Activated naive CD4-positive, alpha-beta T cell treated with anti-CD3 and anti-CD28 coated beads, Interleukin-2, amount 10 ng/mL, durations not matched to agents 7 days and 5 days (primary cell): ENCODE measurements around the gene ARSB.
"Not testable (repeated sequence)": the region's sequence is repeated elsewhere in the genome, so short reads cannot be mapped to it uniquely, and the experiment has no call there.

ENCODE experiments used
- CTCF ChIA-PET: fragments of 350-600 bp; sonication (Branson Sonifier 250); formaldehyde crosslinking; loops from one replicate; lab custom pipeline; 2021; ENCODE audit warnings: antibody characterized with exemption; lab: Charles Lee
- DNase-seq: peaks from one replicate; pipeline ENCODE4 v3.0.0-alpha.2; 2020
- H3K27ac Mint-ChIP-seq: one replicate; pipeline ENCODE4 v1.8.0; 2021; ENCODE audit warnings: mild to moderate bottlenecking, moderate library complexity, mixed read lengths
- H3K27me3 Mint-ChIP-seq: one replicate; pipeline ENCODE4 v1.8.0; 2021; ENCODE audit warnings: mild to moderate bottlenecking, mixed read lengths
- H3K36me3 Mint-ChIP-seq: one replicate; pipeline ENCODE4 v1.8.0; 2021; ENCODE audit warnings: mixed read lengths
- H3K4me1 Mint-ChIP-seq: one replicate; pipeline ENCODE4 v1.8.0; 2021; ENCODE audit warnings: mixed read lengths
- H3K4me3 Mint-ChIP-seq: one replicate; pipeline ENCODE4 v1.8.0; 2021; ENCODE audit warnings: mild to moderate bottlenecking, moderate library complexity, mixed read lengths
- H3K9me3 Mint-ChIP-seq: one replicate; pipeline ENCODE4 v1.8.0; 2021; ENCODE audit warnings: mixed read lengths

Gene ARSB

DNA sequence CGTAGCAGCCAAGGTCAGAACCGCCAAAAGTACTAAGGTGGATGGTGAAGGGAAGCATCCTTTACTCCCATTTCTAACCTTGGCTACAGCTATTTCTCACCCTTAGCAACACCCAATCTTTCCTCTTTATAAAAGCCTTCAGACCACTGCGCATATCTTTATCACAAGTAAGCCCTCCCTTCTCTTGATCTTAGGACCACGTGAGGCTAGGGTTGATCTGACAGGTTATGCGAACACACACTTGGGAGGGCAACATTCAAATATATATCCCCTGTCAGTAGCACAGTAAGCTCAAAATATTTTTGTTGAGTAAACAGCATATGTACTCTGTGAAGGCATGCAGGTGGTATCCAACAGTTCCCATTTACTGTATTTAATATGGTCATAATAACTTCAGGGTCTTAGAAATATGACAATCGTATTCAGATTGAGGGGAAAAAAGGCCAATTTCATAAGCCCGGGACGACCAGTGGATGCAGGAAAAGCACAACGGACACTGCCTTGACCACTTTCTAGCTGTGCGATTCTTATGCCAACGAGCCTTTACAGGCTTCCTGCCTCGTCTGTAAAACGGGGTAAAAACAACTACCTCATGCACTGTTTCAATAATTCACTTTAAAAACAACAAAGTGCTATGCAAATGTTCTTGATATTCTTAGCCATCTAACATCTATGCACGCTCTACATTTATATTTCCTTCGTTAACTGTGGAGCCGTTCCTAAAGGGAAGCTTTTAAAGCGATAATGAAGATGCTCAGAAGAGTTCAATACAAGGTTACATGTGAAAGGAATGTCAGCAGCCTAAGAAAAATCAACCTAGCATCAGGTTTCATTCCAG is 1.3 kb downstream of the ARSB start:
- H3K4me1 Mint-ChIP-seq: peaks cover 46% of the 10 kb centered on the region
- peak overlapping the region; percentile 93 for H3K27ac Mint-ChIP-seq
- H3K4me3 Mint-ChIP-seq: peak overlapping the region; percentile 84
- peaks cover 6% of the 10 kb centered on the region for H3K27me3 Mint-ChIP-seq
- no peak for DNase-seq
- H3K9me3 Mint-ChIP-seq: no peaks in the 10 kb centered on the region
- H3K36me3 Mint-ChIP-seq: no peaks in the 10 kb centered on the region
- CTCF ChIA-PET: interaction anchor here (1.0 to 1.2 kb wide), 3 partner anchors 9 to 150 kb away, joined by 3 to 4 read pairs (median 4); no protein-coding TSS in a partner anchor

DNA sequence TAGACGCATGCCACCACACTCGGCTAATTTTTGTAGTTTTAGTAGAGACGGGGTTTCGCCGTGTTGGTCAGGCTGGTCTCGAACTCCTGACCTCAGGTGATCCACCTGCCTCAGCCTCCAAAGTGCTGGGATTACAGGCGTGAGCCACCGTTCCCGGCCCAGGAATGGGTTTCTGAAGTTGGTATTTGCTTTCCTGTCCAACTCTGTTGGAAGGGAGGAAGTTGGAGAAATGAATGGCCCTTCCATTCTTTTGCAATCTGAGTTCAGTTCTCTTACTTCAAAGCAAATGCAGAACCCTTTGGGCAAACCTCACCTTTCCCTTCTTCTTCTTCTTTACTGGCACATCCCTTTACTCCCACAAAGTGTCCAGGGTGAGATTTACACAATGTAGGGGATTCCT is 1.9 kb downstream of the ARSB start:
- CTCF ChIA-PET: interaction anchor here (1.0 to 1.2 kb wide), 2 partner anchors 8 to 150 kb away, joined by 3 to 4 read pairs; no protein-coding TSS in a partner anchor
- H3K36me3 Mint-ChIP-seq, H3K27ac Mint-ChIP-seq, DNase-seq, H3K9me3 Mint-ChIP-seq, H3K27me3 Mint-ChIP-seq: not testable (repeated sequence)
- H3K4me3 Mint-ChIP-seq: peak overlapping the region; percentile 84
- peaks cover 47% of the 10 kb centered on the region for H3K4me1 Mint-ChIP-seq

DNA sequence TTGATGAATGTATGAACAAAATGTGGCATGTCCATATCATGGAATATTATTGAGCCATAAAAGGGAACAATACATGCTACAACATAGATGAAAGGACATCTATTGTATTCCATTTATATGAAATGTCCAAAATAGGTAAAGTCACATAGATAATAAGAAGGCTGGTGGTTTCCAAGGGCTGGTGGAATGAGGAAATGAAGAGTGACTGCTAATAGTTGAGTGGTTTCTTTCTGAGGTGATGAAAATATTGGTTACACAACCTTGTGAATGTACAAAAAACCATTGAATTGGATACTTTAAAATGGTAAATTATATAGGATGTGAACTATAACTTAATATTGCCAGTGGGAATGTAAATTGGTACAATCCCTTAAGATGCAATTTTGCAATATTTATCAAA is 5.2 kb downstream of the ARSB start:
- no peak overlapping the region for H3K4me3 Mint-ChIP-seq

DNA sequence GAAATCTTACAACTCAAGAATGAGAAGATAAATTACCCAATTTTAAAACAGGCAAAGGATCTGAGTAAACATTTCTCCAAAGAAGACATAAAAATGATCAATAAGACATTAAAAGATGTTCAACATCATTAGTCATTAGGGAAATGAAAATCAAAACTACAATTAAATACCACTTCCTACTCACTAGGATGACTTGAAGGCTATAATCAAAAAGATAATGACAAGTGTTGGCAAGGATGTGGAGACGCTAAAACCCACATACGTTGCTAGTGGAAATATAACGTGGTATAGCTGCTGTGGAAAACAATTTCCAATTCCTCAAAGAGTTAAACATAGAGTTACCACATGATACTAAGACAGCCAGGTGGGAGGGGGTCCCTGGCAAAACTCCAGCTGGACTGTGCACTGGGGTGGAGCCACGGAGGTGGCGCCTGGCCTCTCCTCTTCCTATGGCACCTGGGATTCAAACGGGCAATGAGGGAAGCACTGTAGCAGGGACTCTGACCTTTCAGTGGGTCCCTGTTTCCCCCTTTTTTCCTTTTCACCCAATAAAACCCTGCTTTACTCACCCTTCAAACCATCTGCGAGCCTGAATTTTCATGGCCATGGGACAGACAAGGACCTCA is 5.9 kb downstream of the ARSB start:
- Mint-ChIP-seq H3K27me3 (no peaks in the 10 kb centered on the region), H3K9me3 (no peaks in the 10 kb centered on the region), H3K27ac (no peak overlapping the region), H3K36me3 (no peaks in the 10 kb centered on the region), H3K4me1 (peaks cover 32% of the 10 kb centered on the region), H3K4me3 (no peak overlapping the region)
- DNase-seq: no peak
- CTCF ChIA-PET: no interaction called here

More for the DNA sequence above, 5.2 kb downstream of the ARSB start:
- Mint-ChIP-seq H3K27me3 (no peaks in the 10 kb centered on the region), H3K9me3 (no peaks in the 10 kb centered on the region), H3K27ac (no peak overlapping the region), H3K36me3 (no peaks in the 10 kb centered on the region), H3K4me1 (peaks cover 33% of the 10 kb centered on the region)
- CTCF ChIA-PET: interaction anchor here (0.9 to 2.1 kb wide), 2 partner anchors 41 to 45 kb away, joined by 3 to 9 read pairs; no protein-coding TSS in a partner anchor
- DNase-seq: no peak

DNA sequence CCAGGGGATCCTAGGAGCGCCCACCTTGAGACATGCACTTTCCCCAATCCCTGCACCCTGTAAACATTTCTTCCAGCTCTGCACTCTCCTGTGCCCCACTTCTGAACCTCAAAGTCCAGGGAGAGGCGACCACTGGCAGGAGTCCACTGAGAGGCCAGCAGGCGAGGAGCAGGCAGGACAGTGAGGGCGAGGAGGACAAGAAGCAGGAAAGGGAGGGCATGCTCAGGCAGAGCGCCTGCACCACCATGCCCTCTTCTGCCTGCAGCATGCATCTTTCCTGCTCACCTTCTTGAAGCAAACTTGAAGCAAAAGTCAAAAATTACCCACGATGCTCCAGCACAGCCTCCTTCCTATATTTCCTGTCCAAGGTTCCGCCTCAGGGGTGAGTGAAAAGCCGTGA is 10.1 kb downstream of the ARSB start:
- H3K9me3 Mint-ChIP-seq: no peaks in the 10 kb centered on the region
- H3K4me1 Mint-ChIP-seq: peaks cover 10% of the 10 kb centered on the region
- no peak overlapping the region for H3K4me3 Mint-ChIP-seq
- peaks cover 5% of the 10 kb centered on the region for H3K27me3 Mint-ChIP-seq
- no peak overlapping the region for H3K27ac Mint-ChIP-seq
- no peaks in the 10 kb centered on the region for H3K36me3 Mint-ChIP-seq
- CTCF ChIA-PET: interaction anchor here (1.0 to 1.8 kb wide), 3 partner anchors 9 to 50 kb away, joined by 3 to 4 read pairs (median 3); no protein-coding TSS in a partner anchor
- no peak for DNase-seq

DNA sequence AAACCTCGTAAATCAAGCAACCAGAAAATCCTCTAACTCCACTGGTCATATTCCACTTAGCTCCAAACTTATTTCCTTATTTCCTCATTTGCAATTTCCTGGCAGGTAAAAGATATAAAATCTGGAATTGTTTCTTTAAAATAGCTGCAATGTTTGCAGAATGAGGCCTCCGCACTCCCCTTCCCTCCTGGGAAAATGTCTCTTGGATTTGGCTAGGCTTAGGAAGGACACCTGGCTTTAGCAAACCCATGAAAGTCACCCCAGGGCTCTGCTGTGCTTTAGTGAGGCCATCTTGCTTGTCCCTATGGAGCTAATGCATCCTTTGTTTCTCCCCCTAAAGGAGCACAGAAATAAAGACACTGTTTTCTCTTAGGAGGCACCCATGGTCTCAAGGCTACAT is 10.5 kb downstream of the ARSB start:
- DNase-seq: no peak
- no peak overlapping the region for H3K4me3 Mint-ChIP-seq
- peaks cover 8% of the 10 kb centered on the region for H3K4me1 Mint-ChIP-seq
- CTCF ChIA-PET: interaction anchor here (1.0 to 1.8 kb wide), 3 partner anchors 9 to 50 kb away, joined by 3 to 4 read pairs (median 3); no protein-coding TSS in a partner anchor
- H3K9me3 Mint-ChIP-seq: no peaks in the 10 kb centered on the region
- H3K27me3 Mint-ChIP-seq: peaks cover 5% of the 10 kb centered on the region
- H3K36me3 Mint-ChIP-seq: no peaks in the 10 kb centered on the region
- H3K27ac Mint-ChIP-seq: no peak overlapping the region

DNA sequence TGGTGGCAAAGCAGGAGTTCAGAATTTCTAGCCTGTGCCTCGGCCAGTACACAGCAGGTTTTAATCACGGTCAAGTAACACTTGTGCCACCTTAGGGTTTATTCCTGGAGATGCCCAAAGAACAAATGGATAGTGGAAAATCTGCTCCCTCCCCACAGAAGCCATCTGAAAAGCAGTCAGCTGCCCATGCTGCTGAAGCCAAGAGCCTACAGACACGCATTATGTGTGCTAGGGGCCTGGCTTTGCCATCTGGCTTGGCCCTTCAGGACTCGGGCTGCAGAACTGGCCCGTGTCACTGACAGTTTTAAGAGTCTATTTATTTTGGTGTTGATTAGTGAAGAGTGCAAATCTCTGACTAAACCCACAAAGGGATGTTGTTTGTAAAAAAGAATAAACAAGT is 11.1 kb downstream of the ARSB start:
- H3K9me3 Mint-ChIP-seq: no peaks in the 10 kb centered on the region
- DNase-seq: no peak
- H3K36me3 Mint-ChIP-seq: no peaks in the 10 kb centered on the region
- no peak overlapping the region for H3K27ac Mint-ChIP-seq
- H3K4me3 Mint-ChIP-seq: no peak overlapping the region
- peaks cover 3% of the 10 kb centered on the region for H3K4me1 Mint-ChIP-seq
- CTCF ChIA-PET: interaction anchor here (1.0 kb wide), 1 partner anchor 24 kb away, joined by 3 read pairs; no protein-coding TSS in a partner anchor
- peaks cover 5% of the 10 kb centered on the region for H3K27me3 Mint-ChIP-seq

DNA sequence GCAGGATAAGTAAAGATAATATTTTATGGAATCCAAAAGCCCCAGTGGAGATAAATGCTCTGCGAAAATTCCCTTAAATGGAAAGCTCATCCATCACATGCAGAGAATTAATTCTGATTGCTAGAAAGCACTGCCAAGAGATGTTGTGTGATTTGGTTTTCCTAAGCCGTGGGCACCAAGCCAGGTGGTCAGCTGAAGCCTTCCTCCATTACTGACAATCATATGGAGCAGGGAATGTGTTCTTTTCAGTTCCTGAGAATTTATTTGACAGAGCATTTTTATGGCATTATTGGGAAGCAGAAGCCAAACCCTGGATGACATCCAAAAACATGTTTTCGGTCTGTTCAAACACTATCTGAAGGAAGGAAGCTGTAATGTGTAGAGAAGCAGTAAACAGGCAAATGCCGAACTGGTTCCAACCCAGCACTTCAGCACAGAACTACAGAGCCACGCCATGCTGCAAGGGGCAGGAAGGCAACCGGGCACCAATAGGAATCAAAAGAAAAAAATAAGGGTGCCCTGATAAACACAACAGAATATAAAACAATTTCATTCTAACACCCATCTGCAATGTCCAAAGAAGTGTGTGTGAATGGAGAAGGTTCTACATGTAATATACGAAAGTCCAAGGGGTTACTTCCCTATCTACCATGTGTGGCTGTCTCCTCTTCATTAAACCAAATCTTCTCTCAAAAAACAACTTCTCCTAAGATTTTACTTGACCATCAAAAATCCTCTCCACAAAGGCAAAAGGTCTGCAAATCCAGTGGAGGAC is 12.3 kb downstream of the ARSB start:
- Mint-ChIP-seq H3K4me3 (no peak overlapping the region), H3K9me3 (no peaks in the 10 kb centered on the region), H3K27me3 (peaks cover 5% of the 10 kb centered on the region), H3K4me1 (no peaks in the 10 kb centered on the region), H3K27ac (no peak overlapping the region), H3K36me3 (peaks cover 1% of the 10 kb centered on the region)
- CTCF ChIA-PET: interaction anchor here (0.8 kb wide), 1 partner anchor 139 kb away, joined by 3 read pairs; the partner anchor contains the start of gene BHMT
- DNase-seq: no peak

DNA sequence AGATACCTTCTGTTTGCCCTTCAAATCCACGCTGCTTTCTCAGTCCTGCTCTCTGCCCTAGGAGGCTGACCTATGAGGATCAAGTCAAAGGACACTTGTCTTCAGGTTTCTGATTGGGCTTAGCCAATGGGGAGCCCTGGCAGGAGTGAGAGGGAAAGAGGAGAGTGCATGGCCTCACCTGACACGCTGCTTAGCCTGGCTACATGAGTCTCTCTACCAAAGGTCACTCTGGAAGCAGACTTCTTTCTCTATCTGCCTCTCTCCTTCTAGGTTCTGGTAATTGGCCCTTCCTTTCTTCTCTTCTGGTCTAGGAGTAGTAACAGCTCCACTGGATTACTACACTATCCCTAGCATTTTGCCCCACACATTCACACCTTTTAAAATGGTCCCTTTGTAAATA is 13.1 kb downstream of the ARSB start:
- H3K27ac Mint-ChIP-seq: no peak overlapping the region
- H3K36me3 Mint-ChIP-seq: peaks cover 1% of the 10 kb centered on the region
- CTCF ChIA-PET: no interaction called here

DNA sequence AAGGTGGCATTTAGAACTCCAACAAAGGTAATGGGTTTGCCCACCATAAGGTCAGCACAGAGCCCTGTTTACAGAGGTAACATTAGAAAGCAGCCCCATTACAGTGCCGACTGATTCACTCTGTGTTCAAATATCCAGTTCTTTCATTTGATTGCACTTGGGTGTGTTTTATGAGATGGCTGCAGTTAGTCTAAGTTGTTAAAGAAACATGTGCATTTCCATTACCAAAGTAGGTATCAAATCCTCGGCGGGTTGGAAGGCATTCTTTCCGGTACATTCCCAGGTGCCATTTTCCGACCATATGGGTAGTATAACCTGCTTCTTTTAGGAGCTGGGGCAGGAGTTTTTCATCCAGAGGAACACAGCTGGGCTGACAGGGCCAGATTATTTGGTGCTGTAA is 16.3 kb downstream of the ARSB start:
- peaks cover 7% of the 10 kb centered on the region for H3K36me3 Mint-ChIP-seq
- no peaks in the 10 kb centered on the region for H3K9me3 Mint-ChIP-seq
- no peaks in the 10 kb centered on the region for H3K4me1 Mint-ChIP-seq
- no peak overlapping the region for H3K4me3 Mint-ChIP-seq
- H3K27ac Mint-ChIP-seq: no peak overlapping the region
- no peak for DNase-seq
- peaks cover 5% of the 10 kb centered on the region for H3K27me3 Mint-ChIP-seq
- CTCF ChIA-PET: no interaction called here

More for the DNA sequence above, 13.1 kb downstream of the ARSB start:
- Mint-ChIP-seq H3K4me3 (no peak overlapping the region), H3K4me1 (no peaks in the 10 kb centered on the region), H3K9me3 (no peaks in the 10 kb centered on the region), H3K27me3 (peaks cover 5% of the 10 kb centered on the region)
- no peak for DNase-seq

DNA sequence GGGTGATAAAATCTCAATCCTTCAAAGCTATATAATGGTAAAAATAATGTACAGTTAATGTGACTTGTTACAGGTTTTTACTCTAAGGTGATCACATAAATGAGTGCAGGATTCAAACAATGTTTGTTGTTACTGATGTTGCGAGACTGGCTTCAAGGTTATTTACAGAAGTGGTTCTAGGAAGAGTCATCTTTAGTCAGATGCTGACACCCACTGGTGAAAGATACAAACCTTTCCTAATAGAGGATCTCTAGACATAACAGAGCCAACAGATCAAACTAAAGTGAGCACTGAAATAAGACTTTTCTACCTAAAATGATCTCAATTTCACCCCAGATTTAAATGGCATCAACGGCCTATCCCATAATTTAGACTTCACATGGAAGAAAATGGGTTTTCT is 20.2 kb downstream of the ARSB start:
- H3K9me3 Mint-ChIP-seq: no peaks in the 10 kb centered on the region
- DNase-seq: no peak
- no peaks in the 10 kb centered on the region for H3K27me3 Mint-ChIP-seq
- CTCF ChIA-PET: interaction anchor here (1.2 to 3.2 kb wide), 2 partner anchors 66 to 427 kb away, joined by 3 to 15 read pairs; no protein-coding TSS in a partner anchor
- H3K36me3 Mint-ChIP-seq: peaks cover 14% of the 10 kb centered on the region
- no peak overlapping the region for H3K27ac Mint-ChIP-seq
- H3K4me3 Mint-ChIP-seq: no peak overlapping the region
- no peaks in the 10 kb centered on the region for H3K4me1 Mint-ChIP-seq

DNA sequence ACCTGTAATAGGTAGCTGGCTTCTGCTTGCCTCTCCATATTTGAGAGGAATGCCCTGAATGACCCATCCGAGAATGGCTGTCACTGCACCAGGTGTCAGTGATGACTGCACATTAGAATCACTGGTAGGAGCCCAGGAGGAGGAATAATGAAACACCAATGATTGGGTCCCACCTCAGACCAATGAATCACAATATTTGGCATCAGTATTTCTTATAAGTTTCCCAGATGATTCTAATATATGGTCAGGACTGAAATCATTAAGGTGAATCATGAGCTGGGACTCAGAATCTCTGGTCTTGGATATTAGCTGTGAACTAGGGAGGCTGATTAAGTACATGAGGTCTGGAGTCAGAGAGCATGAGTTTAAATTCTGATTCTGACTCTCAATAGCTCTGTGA is 23.4 kb downstream of the ARSB start:
- DNase-seq: no peak
- Mint-ChIP-seq H3K27me3 (no peaks in the 10 kb centered on the region), H3K27ac (no peak overlapping the region), H3K36me3 (peaks cover 13% of the 10 kb centered on the region), H3K4me1 (no peaks in the 10 kb centered on the region), H3K4me3 (no peak overlapping the region), H3K9me3 (no peaks in the 10 kb centered on the region)
- CTCF ChIA-PET: no interaction called here

DNA sequence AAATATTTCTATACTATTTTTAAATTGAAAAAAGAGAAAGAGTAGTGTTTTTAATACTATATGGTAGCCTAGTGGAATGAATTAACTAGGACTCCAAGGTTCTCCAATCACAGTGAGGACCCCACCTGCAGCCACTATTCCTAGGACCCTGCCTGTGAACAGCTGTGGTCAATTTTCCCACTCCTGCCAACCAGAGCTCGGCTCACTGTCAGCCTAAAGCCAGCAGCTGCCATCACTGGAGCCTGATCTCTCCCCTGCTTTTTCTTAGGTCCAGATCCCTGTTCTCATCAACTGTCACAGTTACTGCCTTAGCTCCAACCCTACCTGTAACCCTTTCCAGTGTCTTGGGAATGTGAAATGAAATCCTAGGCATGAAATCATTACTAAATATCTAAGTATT is 25.3 kb downstream of the ARSB start:
- H3K9me3 Mint-ChIP-seq: no peaks in the 10 kb centered on the region
- H3K4me3 Mint-ChIP-seq: no peak overlapping the region
- H3K27me3 Mint-ChIP-seq: no peaks in the 10 kb centered on the region
- no peaks in the 10 kb centered on the region for H3K4me1 Mint-ChIP-seq
- CTCF ChIA-PET: interaction anchor here (1.1 kb wide), 1 partner anchor 382 kb away, joined by 3 read pairs; no protein-coding TSS in a partner anchor
- H3K27ac Mint-ChIP-seq: no peak overlapping the region
- H3K36me3 Mint-ChIP-seq: peaks cover 16% of the 10 kb centered on the region
- no peak for DNase-seq
